Measurements from ENCODE around the gene PRKCH. TPM values are rescaled to one million over a fixed set of nuclear protein-coding genes. Genes with fewer than 3 reads are reported as not detected.
A peak's percentile ranks its signal among the peaks of the same experiment; 100 is the strongest.
"Not testable (repeated sequence)": the region's sequence is repeated elsewhere in the genome, so short reads cannot be mapped to it uniquely, and the experiment has no call there.

The PRKCH gene
- polyA plus RNA-seq, 12 donors, result 10.9 to 25.9 (median 13.8) TPM; not detected in 1

- DNase-seq, result no peak
These were observed 133.2 kb downstream of the PRKCH start for GRCh38 chr14:61454545-61454944.

- no peak for DNase-seq
These were observed 134.0 kb downstream of the PRKCH start for GRCh38 chr14:61455351-61455750.

DNA sequence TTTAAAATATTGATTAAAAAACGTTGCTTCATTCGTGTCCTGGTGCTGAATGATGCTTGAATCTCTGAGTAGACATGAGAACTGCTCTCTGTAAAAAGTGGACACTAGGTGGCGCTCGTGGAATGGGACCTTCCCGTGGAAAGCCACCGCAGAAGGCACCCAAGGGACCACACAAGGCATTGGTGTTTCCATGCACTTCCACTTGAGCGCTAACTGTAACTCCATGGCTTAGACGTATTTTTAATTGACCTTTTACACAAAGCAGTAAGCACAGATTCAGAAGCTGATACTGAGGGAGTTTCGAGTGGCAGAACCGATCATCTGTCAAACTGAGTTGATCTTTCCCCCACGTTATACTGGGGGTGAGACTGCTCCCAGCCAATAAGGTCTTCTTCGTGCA is 135.3 kb downstream of the PRKCH start:
- peak; percentile 74 for DNase-seq

DNA sequence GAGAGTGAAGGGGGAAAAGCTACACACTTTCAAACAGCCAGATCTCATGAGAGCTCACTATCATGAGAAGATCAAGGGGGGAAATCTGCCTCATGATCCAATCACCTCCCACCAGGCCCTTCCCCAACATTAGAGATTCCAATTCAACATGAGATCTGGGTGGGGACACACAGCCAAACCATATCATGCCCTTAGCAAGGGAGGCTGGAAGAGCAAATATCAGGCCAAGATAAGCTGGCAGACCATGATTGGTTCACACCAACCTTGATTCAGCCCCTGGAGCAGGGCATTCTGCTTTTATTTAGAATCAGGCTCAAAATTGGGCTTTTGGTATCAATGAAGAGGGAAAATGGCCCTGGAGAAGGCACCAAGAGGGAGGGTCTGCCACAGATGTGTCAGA is 137.4 kb downstream of the PRKCH start:
- no peak for DNase-seq

DNA sequence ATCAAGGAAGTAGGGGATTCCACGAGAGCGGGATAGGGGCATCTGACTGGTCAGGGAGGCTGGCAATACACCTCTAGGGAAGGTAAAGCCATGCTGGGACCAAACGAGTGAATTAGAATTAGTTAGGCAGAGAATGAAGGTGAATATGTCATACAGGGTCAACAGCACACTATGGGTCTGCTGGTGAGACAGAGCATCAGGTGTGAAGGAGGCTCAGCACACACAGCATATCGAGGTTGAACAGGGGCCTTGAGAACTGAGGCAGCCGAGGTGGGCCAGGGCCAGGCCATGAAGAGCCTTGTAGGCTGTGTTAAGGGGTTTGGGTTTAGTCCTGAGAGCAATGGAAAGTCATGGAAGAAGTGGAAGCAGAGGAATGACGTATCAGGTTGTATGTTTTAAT is 137.8 kb downstream of the PRKCH start:
- DNase-seq, result no peak

DNA sequence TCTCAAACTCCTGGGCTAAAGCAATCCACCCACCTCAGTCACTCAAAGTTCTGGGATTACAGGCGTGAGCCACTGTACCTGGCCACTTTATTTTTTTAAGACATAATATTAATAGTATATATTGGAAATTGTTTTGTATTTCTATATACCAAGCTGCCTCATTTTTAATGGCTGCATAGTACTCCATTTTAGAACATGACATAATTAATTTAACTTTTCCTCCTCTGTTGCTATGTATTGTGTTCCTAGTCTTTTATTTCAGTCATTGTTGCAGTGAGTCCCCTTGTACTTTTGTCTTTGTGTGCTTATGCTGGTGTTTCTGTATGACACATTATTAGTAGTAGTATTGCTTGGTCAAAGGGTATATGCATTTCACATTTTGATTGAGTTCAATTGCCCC is 138.7 kb downstream of the PRKCH start:
- DNase-seq, result no peak

- DNase-seq, result no peak
These were observed 139.6 kb downstream of the PRKCH start for GRCh38 chr14:61460718-61461611.

- peak; percentile 74 for DNase-seq
These were observed 140.5 kb downstream of the PRKCH start for GRCh38 chr14:61461808-61462275.

DNA sequence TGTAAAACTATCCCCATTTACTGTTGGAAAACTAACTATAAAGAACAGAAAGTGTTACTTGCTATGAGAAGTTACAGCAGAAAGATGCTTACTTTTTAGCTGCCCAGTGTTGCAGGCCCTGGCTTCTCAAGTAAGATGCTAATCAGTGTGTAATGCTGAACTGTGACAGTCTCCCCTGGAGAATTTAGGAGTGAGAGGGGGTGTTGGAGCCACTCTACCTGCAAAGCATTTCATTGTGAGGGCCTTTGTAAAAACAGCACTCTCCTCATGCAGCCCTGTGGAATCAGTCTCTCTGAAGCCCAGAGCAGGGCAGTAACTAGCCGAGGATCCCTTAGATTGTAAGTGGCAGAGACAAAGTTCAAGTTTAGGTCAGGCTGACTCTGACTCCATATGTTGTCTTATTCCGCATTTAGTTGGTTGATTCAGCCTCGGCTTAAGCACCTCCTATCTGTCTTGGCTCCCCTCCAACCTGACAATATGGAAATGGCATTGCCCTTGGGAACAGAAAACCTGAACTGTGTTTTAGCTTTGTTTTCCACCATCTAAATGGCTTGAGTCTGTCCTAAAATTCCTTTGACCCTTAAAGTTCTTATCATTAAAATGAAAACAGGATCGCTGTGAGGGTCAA is 141.3 kb downstream of the PRKCH start:
- no peak for DNase-seq

DNA sequence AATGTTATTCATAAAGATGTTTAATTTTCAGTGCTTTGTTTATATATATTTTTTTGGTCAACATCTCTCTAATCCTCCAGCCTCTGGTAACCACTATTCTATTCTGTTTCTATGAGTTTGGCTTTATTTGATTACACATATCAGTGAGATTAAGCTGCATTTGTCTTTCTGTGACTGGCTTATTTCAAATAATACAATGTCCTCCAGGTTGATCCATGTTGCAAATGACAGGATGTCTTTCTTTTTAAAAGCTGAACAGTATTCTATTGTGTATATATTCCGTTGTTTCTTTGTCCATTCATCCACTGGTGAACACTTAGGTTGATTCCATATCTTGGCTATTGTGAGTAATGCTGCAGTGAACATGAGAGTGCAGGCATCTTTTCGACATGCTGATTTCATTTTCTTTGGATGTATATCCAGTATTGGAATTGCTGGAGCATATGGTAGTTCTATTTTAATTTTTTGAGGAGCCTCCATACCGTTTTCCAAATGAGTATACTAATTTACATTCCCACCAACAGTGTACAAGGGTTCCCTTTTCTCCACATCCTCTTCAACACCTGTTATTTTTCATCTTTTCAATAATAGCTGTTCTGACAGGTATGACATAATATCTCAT is 142.4 kb downstream of the PRKCH start:
- DNase-seq, result no peak

DNA sequence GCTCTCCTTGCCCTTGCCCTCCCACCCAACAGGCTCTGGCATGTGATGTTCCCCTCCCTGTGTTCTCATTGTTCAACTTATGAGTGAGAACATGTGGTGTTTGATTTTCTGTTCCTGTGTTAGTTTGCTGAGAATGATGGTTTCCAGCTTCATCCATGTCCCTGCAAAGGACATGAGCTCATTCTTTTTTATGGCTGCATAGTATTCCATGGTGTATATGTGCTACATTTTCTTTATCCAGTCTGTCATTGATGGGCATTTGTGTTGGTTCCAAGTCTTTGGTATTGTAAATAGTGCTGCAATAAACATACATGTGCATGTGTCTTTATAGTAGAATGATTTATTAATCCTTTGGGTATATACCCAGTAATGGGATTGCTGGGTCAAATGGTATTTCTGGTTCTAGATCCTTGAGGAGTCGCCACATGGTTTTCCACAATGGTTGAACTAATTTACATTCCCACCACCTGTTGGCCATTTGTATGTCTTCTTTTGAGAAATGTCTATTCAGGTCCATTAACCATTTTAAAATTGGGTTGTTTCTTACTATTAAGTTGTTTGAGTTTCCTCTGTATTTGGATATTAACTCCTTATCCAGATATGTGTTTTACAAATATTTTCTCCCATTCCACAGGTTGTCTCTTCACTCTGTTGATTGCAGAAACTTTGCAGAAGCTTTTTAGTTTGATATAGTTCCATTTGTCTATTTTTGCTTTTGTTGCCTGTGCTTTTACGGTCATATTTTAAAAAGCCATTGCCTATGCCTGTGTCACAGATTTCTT is 143.4 kb downstream of the PRKCH start:
- DNase-seq, result not testable (repeated sequence)

DNA sequence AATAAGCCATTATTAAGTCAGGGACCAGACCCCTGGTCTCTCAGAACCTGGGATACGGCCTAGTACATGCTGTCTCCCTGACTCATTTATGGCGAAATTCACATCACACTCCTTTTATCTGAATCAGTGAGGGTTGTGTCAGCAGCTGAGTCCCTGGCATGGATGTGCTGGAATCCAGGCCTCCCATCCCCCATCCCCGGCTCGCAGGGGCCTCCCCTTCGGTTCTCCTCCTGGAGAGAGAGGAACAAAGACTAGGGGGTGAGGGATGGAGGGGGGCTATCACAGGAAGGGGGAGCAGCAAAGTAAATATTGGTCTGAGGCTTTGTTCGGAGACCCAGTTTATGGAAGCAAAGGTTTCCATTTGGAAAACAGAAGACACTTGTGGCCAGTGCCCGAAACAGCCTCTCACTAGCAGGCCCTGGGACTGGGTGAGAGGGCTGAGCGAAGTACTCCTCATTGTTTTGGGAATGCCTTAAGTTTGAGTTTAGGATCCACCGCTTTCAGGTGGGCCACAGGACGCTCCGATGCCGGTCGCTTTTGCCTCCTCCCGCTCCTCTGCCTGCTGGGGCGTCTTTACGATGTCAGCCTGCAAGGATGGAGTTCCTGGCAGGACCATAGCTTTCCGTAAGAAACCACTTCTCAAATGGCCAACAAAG is 145.0 kb downstream of the PRKCH start:
- DNase-seq, result no peak

- no peak for DNase-seq
These were observed 145.5 kb downstream of the PRKCH start for GRCh38 chr14:61466905-61467280.

DNA sequence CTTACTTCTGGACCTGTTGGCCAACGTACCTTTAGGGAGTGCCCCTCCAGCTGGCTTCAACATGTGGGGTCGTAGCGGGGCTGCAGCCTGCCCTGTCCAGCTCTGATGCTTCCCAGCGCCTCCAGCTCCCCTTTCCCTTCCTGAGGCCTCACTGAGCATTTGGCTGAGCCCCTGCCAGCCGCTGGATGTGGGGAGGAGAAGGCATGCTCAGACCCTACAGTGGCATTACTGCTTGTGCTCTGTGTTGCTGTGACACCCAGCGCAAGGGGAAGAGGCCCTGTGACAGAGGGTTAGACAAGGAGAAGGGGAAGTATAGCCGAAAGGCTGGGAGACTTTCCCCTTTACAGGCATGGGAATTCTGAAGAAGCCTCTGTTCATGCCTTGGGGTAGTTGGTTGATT is 145.9 kb downstream of the PRKCH start:
- no peak for DNase-seq

GRCh38 chr14:61468063-61468825 is 146.9 kb downstream of the PRKCH start:
- DNase-seq, result no peak

GRCh38 chr14:61469781-61470180 is 148.4 kb downstream of the PRKCH start:
- DNase-seq, result no peak

DNA sequence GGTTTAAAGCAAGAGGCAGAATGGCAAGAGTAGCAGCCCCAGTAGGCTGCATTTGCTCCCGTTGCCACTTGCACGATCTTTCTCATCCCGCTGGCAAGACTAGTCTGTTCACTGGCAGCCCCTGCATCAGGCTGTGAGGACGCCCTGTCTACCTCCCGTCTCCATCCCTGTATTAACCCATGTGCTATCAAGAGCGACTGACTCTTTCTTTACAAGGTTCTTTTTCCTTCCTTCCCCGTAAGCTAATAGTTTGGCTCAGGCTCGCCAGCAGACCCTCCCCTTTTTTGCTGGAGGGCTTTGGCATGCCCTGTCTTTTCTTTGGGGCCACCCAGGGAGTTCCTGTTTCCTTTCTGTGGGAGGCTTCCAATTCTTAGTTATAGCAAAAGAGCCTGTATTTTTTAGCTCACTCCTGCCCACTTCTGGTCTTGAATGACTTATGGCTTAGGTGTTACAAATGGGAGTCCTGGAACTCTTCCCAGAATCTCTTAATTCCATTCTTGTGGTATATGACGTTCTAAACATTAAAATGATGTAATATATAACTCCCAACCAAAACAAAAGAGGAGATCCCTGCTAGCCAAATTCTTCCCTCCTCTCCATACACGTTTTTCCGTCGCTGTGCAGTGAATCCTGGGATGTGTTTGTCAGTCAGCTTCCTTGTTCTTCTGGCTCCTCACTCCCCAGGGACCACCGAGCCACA is 149.0 kb downstream of the PRKCH start:
- DNase-seq, result no peak

DNA sequence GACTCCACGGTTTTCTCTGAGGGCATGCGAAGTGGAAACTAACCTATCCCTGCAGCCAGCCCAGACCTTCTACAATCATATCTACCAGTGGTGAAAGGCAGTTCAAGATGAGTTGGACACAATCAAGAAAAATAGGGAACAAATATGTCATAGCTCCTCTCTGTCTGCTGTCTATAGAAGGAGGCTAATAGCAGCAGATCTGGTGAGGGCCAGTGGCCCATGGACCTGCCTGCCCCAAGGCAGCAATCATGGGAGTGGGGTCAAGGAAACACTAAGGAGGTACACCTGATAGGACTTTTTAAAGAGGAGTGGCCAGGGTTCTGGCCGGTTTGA is 149.5 kb downstream of the PRKCH start:
- DNase-seq, result no peak

- no peak for DNase-seq
These were observed 150.1 kb downstream of the PRKCH start for GRCh38 chr14:61471297-61472005.
